ENCODE data around the gene ZBTB48.

The ZBTB48 gene

GRCh38 chr1:6588893-6589520 lies 9.2 kb downstream of the ZBTB48 start:
- H3K9me2 ChIP-seq (replicated peaks; ENCODE audit: insufficient read depth, low read length): no peaks in the 10 kb centered on the region
- no peak overlapping the region for H2AFZ ChIP-seq (ENCODE audit: low read length)
- no peak overlapping the region for H3K4me2 ChIP-seq (ENCODE audit: low read depth, low read length)
- H3K9me3 ChIP-seq (replicated peaks; ENCODE audit: insufficient read depth, low read length): no peaks in the 10 kb centered on the region
- no peaks in the 10 kb centered on the region for H3K36me3 ChIP-seq (replicated peaks; ENCODE audit: insufficient read depth, low read length)
- H3K4me3 ChIP-seq (ENCODE audit: low read length): no peak overlapping the region
- H4K20me1 ChIP-seq (ENCODE audit: insufficient read depth, low read length): no peaks in the 10 kb centered on the region
- no peak overlapping the region for H3K27ac ChIP-seq (ENCODE audit: low read length)
- no peaks in the 10 kb centered on the region for H3K4me1 ChIP-seq (ENCODE audit: low read length)
- no peaks in the 10 kb centered on the region for H3K27me3 ChIP-seq (replicated peaks; ENCODE audit: insufficient read depth, low read length)
- DNase-seq: no peak
- no peak overlapping the region for H3K9ac ChIP-seq (ENCODE audit: low read length)
- TF ChIP-seq EZH2 (optimal IDR thresholded peaks at IDR 0.05; ENCODE audit: low read depth, low read length) (no peak), EZH2phosphoT487 (IDR thresholded peaks at IDR 0.05; ENCODE audit: low read length) (no peak), CTCF (IDR thresholded peaks at IDR 0.05; ENCODE audit: low read length) (no peak)
- peaks cover 18% of the 10 kb centered on the region for H3K79me2 ChIP-seq (ENCODE audit: low read length)
- H3F3A ChIP-seq (ENCODE audit: insufficient read depth, low read length): no peaks in the 10 kb centered on the region; the same call in 1 of the 2 replicates

- Histone ChIP-seq H2AFZ (ENCODE audit: low read length) (no peak overlapping the region), H3K79me2 (ENCODE audit: low read length) (peaks cover 18% of the 10 kb centered on the region), H3K9me2 (replicated peaks; ENCODE audit: insufficient read depth, low read length) (no peaks in the 10 kb centered on the region), H3K4me3 (ENCODE audit: low read length) (no peak overlapping the region), H3K9ac (ENCODE audit: low read length) (no peak overlapping the region), H3F3A (ENCODE audit: insufficient read depth, low read length) (no peaks in the 10 kb centered on the region; the same call in 1 of the 2 replicates), H3K9me3 (replicated peaks; ENCODE audit: insufficient read depth, low read length) (no peaks in the 10 kb centered on the region), H3K27ac (ENCODE audit: low read length) (no peak overlapping the region), H3K27me3 (replicated peaks; ENCODE audit: insufficient read depth, low read length) (no peaks in the 10 kb centered on the region), H3K4me1 (ENCODE audit: low read length) (no peaks in the 10 kb centered on the region), H3K36me3 (replicated peaks; ENCODE audit: insufficient read depth, low read length) (0 out of 2 replicates have a peak, but pooled peaks cover under 1% of the 10 kb centered on the region), H3K4me2 (ENCODE audit: low read depth, low read length) (no peak overlapping the region), H4K20me1 (ENCODE audit: insufficient read depth, low read length) (no peaks in the 10 kb centered on the region)
- TF ChIP-seq EZH2 (optimal IDR thresholded peaks at IDR 0.05; ENCODE audit: low read depth, low read length): no peak
- no peak for TF ChIP-seq EZH2phosphoT487 (IDR thresholded peaks at IDR 0.05; ENCODE audit: low read length)
- no peak for TF ChIP-seq CTCF (IDR thresholded peaks at IDR 0.05; ENCODE audit: low read length)
- DNase-seq: no peak
Observed at GRCh38 chr1:6590046-6590445, 10.3 kb downstream of the ZBTB48 start.

GRCh38 chr1:6591222-6591621 lies 11.4 kb downstream of the ZBTB48 start:
- Histone ChIP-seq H3K4me3 (ENCODE audit: low read length) (no peak overlapping the region), H4K20me1 (ENCODE audit: insufficient read depth, low read length) (no peaks in the 10 kb centered on the region), H3F3A (ENCODE audit: insufficient read depth, low read length) (no peaks in the 10 kb centered on the region; the same call in 1 of the 2 replicates), H3K9ac (ENCODE audit: low read length) (no peak overlapping the region), H3K4me2 (ENCODE audit: low read depth, low read length) (no peak overlapping the region), H3K9me3 (replicated peaks; ENCODE audit: insufficient read depth, low read length) (no peaks in the 10 kb centered on the region), H2AFZ (ENCODE audit: low read length) (no peak overlapping the region), H3K36me3 (replicated peaks; ENCODE audit: insufficient read depth, low read length) (0 out of 2 replicates have a peak, but pooled peaks cover 3% of the 10 kb centered on the region), H3K79me2 (ENCODE audit: low read length) (peaks cover 27% of the 10 kb centered on the region), H3K27me3 (replicated peaks; ENCODE audit: insufficient read depth, low read length) (no peaks in the 10 kb centered on the region), H3K4me1 (ENCODE audit: low read length) (no peaks in the 10 kb centered on the region), H3K27ac (ENCODE audit: low read length) (no peak overlapping the region), H3K9me2 (replicated peaks; ENCODE audit: insufficient read depth, low read length) (no peaks in the 10 kb centered on the region)
- DNase-seq: no peak
- TF ChIP-seq CTCF (IDR thresholded peaks at IDR 0.05; ENCODE audit: low read length): no peak
- TF ChIP-seq EZH2 (optimal IDR thresholded peaks at IDR 0.05; ENCODE audit: low read depth, low read length): no peak
- TF ChIP-seq EZH2phosphoT487 (IDR thresholded peaks at IDR 0.05; ENCODE audit: low read length): no peak

All from MM.1S (cell line).